RWPE2 (cell line): ENCODE results near the gene GSTA3.
"Not testable (repeated sequence)": the region's sequence is repeated elsewhere in the genome, so short reads cannot be mapped to it uniquely, and the experiment has no call there.

Source experiments
- ATAC-seq: fragments of 200-7000 bp; cut with Tn5 transposase; 3 replicates; pipeline ENCODE4 v1.9.1; 2021; ENCODE audit warnings: low read depth
- DNase-seq: peaks from one replicate; pipeline ENCODE4 v3.0.0-alpha.2; 2020; ENCODE audit warnings: low spot score
- H3K27ac ChIP-seq: fragments of 450-650 bp; 2 replicates; pipeline ENCODE4 v1.5.1; 2017; ENCODE audit warnings: mild to moderate bottlenecking; ENCODE audit not compliant: poor library complexity, severe bottlenecking
- H3K27me3 ChIP-seq: fragments of 250-450 bp; sonication (Bioruptor Pico); 2 replicates; pipeline ENCODE4 v1.5.1; 2021; ENCODE audit warnings: mild to moderate bottlenecking, moderate library complexity; ENCODE audit not compliant: insufficient read depth, poor library complexity, severe bottlenecking
- H3K36me3 ChIP-seq: fragments of 250-450 bp; sonication (Bioruptor Pico); 2 replicates; pipeline ENCODE4 v1.5.1; 2020; ENCODE audit warnings: low read depth, mild to moderate bottlenecking, moderate library complexity
- H3K4me1 ChIP-seq: fragments of 250-450 bp; sonication (Bioruptor Pico); 2 replicates; pipeline ENCODE4 v1.5.1; 2021; ENCODE audit warnings: mild to moderate bottlenecking, moderate library complexity; ENCODE audit not compliant: insufficient read depth, poor library complexity, severe bottlenecking
- H3K4me3 ChIP-seq: fragments of 250-450 bp; sonication (Bioruptor Pico); 2 replicates; pipeline ENCODE4 v1.5.1; 2021; ENCODE audit warnings: mild to moderate bottlenecking, moderate library complexity; ENCODE audit not compliant: severe bottlenecking
- H3K9me3 ChIP-seq: fragments of 250-450 bp; sonication (Bioruptor Pico); 2 replicates; pipeline ENCODE4 v1.5.1; 2021; ENCODE audit warnings: mild to moderate bottlenecking, moderate library complexity; ENCODE audit not compliant: severe bottlenecking
- CTCF ChIP-seq: fragments of 450-650 bp; IDR thresholded peaks from one replicate; pipeline ENCODE4 v1.5.1; 2017; ENCODE audit warnings: mild to moderate bottlenecking, moderate library complexity; ENCODE audit not compliant: poor library complexity, severe bottlenecking

GSTA3 gene

GRCh38 chr6:52946306-52946705, 36.8 kb upstream of the GSTA3 start:
- Histone ChIP-seq H3K4me1 (no peaks in the 10 kb centered on the region), H3K27me3 (no peaks in the 10 kb centered on the region), H3K9me3 (no peaks in the 10 kb centered on the region), H3K36me3 (no peaks in the 10 kb centered on the region), H3K27ac (no peak overlapping the region), H3K4me3 (no peak overlapping the region)
- ATAC-seq: no peak
- no peak for DNase-seq
- TF ChIP-seq CTCF: no peak

GRCh38 chr6:52942821-52943220, 33.3 kb upstream of the GSTA3 start:
- H3K4me3 ChIP-seq, DNase-seq, H3K27ac ChIP-seq, H3K36me3 ChIP-seq, H3K4me1 ChIP-seq, ATAC-seq, H3K27me3 ChIP-seq, H3K9me3 ChIP-seq: not testable (repeated sequence)

DNA sequence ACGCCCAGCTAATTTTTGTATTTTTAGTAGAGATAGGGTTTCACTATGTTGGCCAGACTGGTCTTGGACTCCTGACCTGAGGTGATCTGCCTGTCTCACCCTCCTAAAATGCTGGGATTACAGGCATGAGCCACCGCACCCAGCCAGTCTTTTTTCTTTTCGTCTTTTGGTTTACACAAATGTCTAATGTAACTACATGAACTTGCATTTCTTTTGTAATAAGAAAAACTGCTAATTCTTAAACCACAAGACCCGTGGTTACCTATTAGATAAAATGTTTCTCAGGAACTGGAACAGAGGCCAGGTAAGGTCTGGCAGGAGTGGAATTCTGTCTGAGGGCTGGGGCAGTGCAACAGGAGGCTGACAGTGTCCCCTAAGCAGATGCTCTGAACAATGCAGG, 32.7 kb upstream of the GSTA3 start:
- no peaks in the 10 kb centered on the region for H3K27me3 ChIP-seq
- no peak overlapping the region for H3K4me3 ChIP-seq
- DNase-seq (no peak), ATAC-seq (no peak)
- no peaks in the 10 kb centered on the region for H3K4me1 ChIP-seq
- TF ChIP-seq CTCF: no peak
- no peaks in the 10 kb centered on the region for H3K9me3 ChIP-seq
- H3K36me3 ChIP-seq: no peaks in the 10 kb centered on the region
- no peak overlapping the region for H3K27ac ChIP-seq

- no peaks in the 10 kb centered on the region for H3K4me1 ChIP-seq
- H3K27ac ChIP-seq: no peak overlapping the region
- ATAC-seq (no peak), DNase-seq (no peak)
- no peak overlapping the region for H3K4me3 ChIP-seq
- no peaks in the 10 kb centered on the region for H3K36me3 ChIP-seq
- TF ChIP-seq CTCF: no peak
- H3K9me3 ChIP-seq: no peaks in the 10 kb centered on the region
- no peaks in the 10 kb centered on the region for H3K27me3 ChIP-seq
These were observed 28.4 kb upstream of the GSTA3 start for GRCh38 chr6:52937908-52938307.

GRCh38 chr6:52933778-52934177, 24.3 kb upstream of the GSTA3 start:
- DNase-seq: no peak
- no peak overlapping the region for H3K27ac ChIP-seq
- H3K27me3 ChIP-seq: no peaks in the 10 kb centered on the region
- no peak for ATAC-seq
- no peak for TF ChIP-seq CTCF
- H3K4me3 ChIP-seq: no peak overlapping the region
- no peaks in the 10 kb centered on the region for H3K36me3 ChIP-seq
- H3K9me3 ChIP-seq: no peaks in the 10 kb centered on the region
- H3K4me1 ChIP-seq: peaks cover 16% of the 10 kb centered on the region
